PC-9 (cell line): Measurements from ENCODE around the gene ATP13A3. TPM values are rescaled to one million over a fixed set of nuclear protein-coding genes. Genes with fewer than 3 reads are reported as not detected.

Source experiments
- BruUV-seq: library from RNA; stranded (reverse); fragments of 400-500 nt; replicated peaks from 2 replicates; lab custom pipeline; 2021; lab: Mats Ljungman, UMichigan
- CTCF ChIA-PET: fragments of 300-600 bp; sonication (Branson Sonifier 250); formaldehyde crosslinking; loops from one replicate; lab custom pipeline; 2022; ENCODE audit warnings: antibody characterized with exemption; lab: Charles Lee
- POLR2A ChIA-PET: fragments of 300-600 bp; sonication (Branson Sonifier 250); formaldehyde crosslinking; loops from one replicate; lab custom pipeline; 2022; ENCODE audit warnings: antibody characterized with exemption; ENCODE audit not compliant: unreplicated experiment; lab: Charles Lee
- DNase-seq, 2 experiments: peaks; one replicate each; pipeline versions ENCODE4 v3.0.0 to v3.0.0-alpha.2; 2015 to 2022; ENCODE audit warnings: mixed read lengths in 1 of 2
- H2AFZ ChIP-seq: fragments of 200-600 bp; sonication (generic); 2 replicates; pipeline ENCODE4 v1.8.1; 2017; ENCODE audit warnings: antibody characterized with exemption
- H3F3A ChIP-seq: fragments of 200-600 bp; sonication (generic); 2 replicates; pipeline ENCODE4 v1.8.1; 2017; ENCODE audit warnings: antibody characterized with exemption, mild to moderate bottlenecking, low read depth; ENCODE audit not compliant: insufficient read depth
- H3K27ac ChIP-seq: fragments of 200-600 bp; sonication (generic); 2 replicates; pipeline ENCODE4 v1.6.1; 2016; ENCODE audit warnings: mixed run types
- H3K27me3 ChIP-seq: fragments of 200-600 bp; sonication (generic); 2 replicates; pipeline ENCODE4 v1.6.1; 2016; ENCODE audit warnings: low read depth, mixed run types; ENCODE audit not compliant: insufficient read depth
- H3K36me3 ChIP-seq: fragments of 200-600 bp; sonication (generic); 2 replicates; pipeline ENCODE4 v1.6.1; 2016; ENCODE audit warnings: low read depth, mixed run types
- H3K4me1 ChIP-seq: fragments of 200-600 bp; sonication (generic); replicated peaks from 2 replicates; pipeline ENCODE4 v1.6.1; 2016; ENCODE audit warnings: mixed run types; ENCODE audit not compliant: insufficient read depth
- H3K4me2 ChIP-seq: fragments of 200-600 bp; sonication (generic); 2 replicates; pipeline ENCODE4 v1.6.1; 2017; ENCODE audit warnings: mixed run types
- H3K4me3 ChIP-seq: fragments of 200-600 bp; sonication (generic); 2 replicates; pipeline ENCODE4 v1.6.1; 2016; ENCODE audit warnings: mixed run types
- H3K79me2 ChIP-seq: fragments of 200-600 bp; sonication (generic); 2 replicates; pipeline ENCODE4 v1.6.1; 2017; ENCODE audit warnings: low read depth, mixed run types
- H3K9me2 ChIP-seq: fragments of 200-600 bp; sonication (generic); 2 replicates; pipeline ENCODE4 v1.8.1; 2017; ENCODE audit warnings: mild to moderate bottlenecking; ENCODE audit not compliant: insufficient read depth
- H3K9me3 ChIP-seq: fragments of 200-600 bp; sonication (generic); 2 replicates; pipeline ENCODE4 v1.8.1; 2016; ENCODE audit warnings: low read depth; ENCODE audit not compliant: insufficient read depth
- H4K20me1 ChIP-seq: fragments of 200-600 bp; sonication (generic); 2 replicates; pipeline ENCODE4 v1.8.1; 2017; ENCODE audit not compliant: insufficient read depth
- CTCF ChIP-seq: fragments of 200-600 bp; sonication (generic); conservative IDR thresholded peaks from 2 replicates; pipeline ENCODE4 v1.6.1; 2017; ENCODE audit warnings: mixed run types, antibody characterized with exemption, mild to moderate bottlenecking, moderate library complexity
- EZH2 ChIP-seq: fragments of 200-600 bp; sonication (generic); IDR thresholded peaks from 2 replicates; pipeline ENCODE4 v1.8.0; 2017; ENCODE audit warnings: antibody characterized with exemption, low read depth
- intact Hi-C: fragments of 100-400 bp; cut with micrococcal nuclease; formaldehyde crosslinking; loops from one replicate; pipeline ENCODE4 v1.10.0; 2022; ENCODE audit not compliant: unreplicated experiment
- total RNA-seq: library from RNA; stranded (reverse); gene quantifications from 2 replicates; pipeline ENCODE4 v1.2.3, GENCODE V29; 2021

The ATP13A3 gene
- total RNA-seq, 1 experiment from 2014 or later = 242 TPM

GRCh38 chr3:194396859-194397756 is 89.7 kb downstream of the ATP13A3 start:
- no peaks in the 10 kb centered on the region for H3K9me2 ChIP-seq
- H3K27ac ChIP-seq = no peak overlapping the region
- intact Hi-C loops = no loop called here
- no peak for TF ChIP-seq EZH2
- no peak for TF ChIP-seq CTCF
- H3K4me1 ChIP-seq = no peaks in the 10 kb centered on the region
- POLR2A ChIA-PET = interaction anchor here (0.5 to 0.6 kb wide), 2 partner anchors 94 to 864 kb away, joined by 4 read pairs; no protein-coding TSS in a partner anchor
- no TSS peak for BruUV-seq
- H3K36me3 ChIP-seq = no peaks in the 10 kb centered on the region
- no peaks in the 10 kb centered on the region for H3K79me2 ChIP-seq
- no peak overlapping the region for H2AFZ ChIP-seq
- H3K9me3 ChIP-seq = no peaks in the 10 kb centered on the region
- no peak overlapping the region for H3K4me3 ChIP-seq
- peaks cover 12% of the 10 kb centered on the region; the same call in 1 of the 2 replicates for H3F3A ChIP-seq
- H3K27me3 ChIP-seq = no peaks in the 10 kb centered on the region
- peak in 1 of 2 experiments; percentile 31 for DNase-seq
- CTCF ChIA-PET = no interaction called here
- H4K20me1 ChIP-seq = no peaks in the 10 kb centered on the region
- H3K4me2 ChIP-seq = no peak overlapping the region

- no peak overlapping the region for H2AFZ ChIP-seq
These were observed 90.3 kb downstream of the ATP13A3 start for GRCh38 chr3:194396539-194396858.

More at GRCh38 chr3:194396539-194396858, 90.3 kb downstream of the ATP13A3 start:
- no peak overlapping the region for H3K27ac ChIP-seq
- peaks cover 8% of the 10 kb centered on the region; the same call in 1 of the 2 replicates for H3F3A ChIP-seq
- no peaks in the 10 kb centered on the region for H3K4me1 ChIP-seq
- H3K9me3 ChIP-seq = no peaks in the 10 kb centered on the region
- H3K4me3 ChIP-seq = no peak overlapping the region
- H3K4me2 ChIP-seq = no peak overlapping the region
- H3K79me2 ChIP-seq = no peaks in the 10 kb centered on the region
- no peaks in the 10 kb centered on the region for H3K9me2 ChIP-seq
- H3K27me3 ChIP-seq = 0 out of 2 replicates have a peak, but pooled peaks cover under 1% of the 10 kb centered on the region
- intact Hi-C loops = no loop called here
- no peaks in the 10 kb centered on the region for H4K20me1 ChIP-seq
- H3K36me3 ChIP-seq = no peaks in the 10 kb centered on the region
- POLR2A ChIA-PET = interaction anchor here (0.5 kb wide), 1 partner anchor 864 kb away, joined by 4 read pairs; no protein-coding TSS in a partner anchor
- no TSS peak for BruUV-seq
- no peak for DNase-seq
- CTCF ChIA-PET = no interaction called here
- TF ChIP-seq CTCF (no peak), EZH2 (no peak)
